Neuronal stem cell (in vitro differentiated cells): Measurements from ENCODE around the gene PLPP4.

Source experiments
- DNase-seq: peaks from one replicate; pipeline ENCODE4 v3.0.0-alpha.2; 2013; ENCODE audit warnings: low spot score
- H2AFZ ChIP-seq: one replicate; pipeline ENCODE4 v1.6.1; 2013; ENCODE audit warnings: mild to moderate bottlenecking, low read length, inconsistent platforms
- H2AK5ac ChIP-seq: 2 replicates; pipeline ENCODE4 v1.6.1; 2013; ENCODE audit warnings: low read depth, mild to moderate bottlenecking, inconsistent platforms, low read length, moderate library complexity, mixed read lengths
- H2BK120ac ChIP-seq: 2 replicates; pipeline ENCODE4 v1.6.1; 2013; ENCODE audit warnings: low read depth, mild to moderate bottlenecking, inconsistent platforms, low read length, moderate library complexity, mixed read lengths
- H2BK12ac ChIP-seq: one replicate; pipeline ENCODE4 v1.6.1; 2013; ENCODE audit warnings: low read length, inconsistent platforms
- H2BK15ac ChIP-seq: 2 replicates; pipeline ENCODE4 v1.6.1; 2013; ENCODE audit warnings: mild to moderate bottlenecking, low read length, inconsistent platforms, mixed read lengths
- H2BK5ac ChIP-seq: one replicate; pipeline ENCODE4 v1.6.1; 2013; ENCODE audit warnings: inconsistent platforms, mild to moderate bottlenecking, low read length, moderate library complexity
- H3K14ac ChIP-seq: one replicate; pipeline ENCODE4 v1.6.1; 2013; ENCODE audit warnings: low read length, inconsistent platforms
- H3K18ac ChIP-seq: 2 replicates; pipeline ENCODE4 v1.6.1; 2013; ENCODE audit warnings: low read length, inconsistent platforms
- H3K23ac ChIP-seq: 2 replicates; pipeline ENCODE4 v1.6.1; 2013; ENCODE audit warnings: low read depth, mild to moderate bottlenecking, mixed read lengths, low read length, inconsistent platforms; ENCODE audit not compliant: poor library complexity
- H3K27ac ChIP-seq: replicated peaks from 3 replicates; pipeline ENCODE4 v1.5.1; 2013; ENCODE audit warnings: low read length, inconsistent platforms
- H3K27me3 ChIP-seq, 3 experiments: 2 replicates each; pipeline ENCODE4 v1.6.1; 2013; ENCODE audit warnings: low read length in 3 of 3, mild to moderate bottlenecking in 2 of 3, inconsistent platforms in 1 of 3, low read depth in 1 of 3, mixed read lengths in 1 of 3, moderate library complexity in 1 of 3; ENCODE audit not compliant: control insufficient read depth in 3 of 3, insufficient read depth in 3 of 3
- H3K36me3 ChIP-seq, 2 donors: replicated peaks in 1 of 2; 2 replicates each; pipeline ENCODE4 v1.6.1; 2013; ENCODE audit warnings: low read length in 2 of 2; ENCODE audit not compliant: control insufficient read depth in 2 of 2, insufficient read depth in 2 of 2
- H3K4ac ChIP-seq: 2 replicates; pipeline ENCODE4 v1.6.1; 2013; ENCODE audit warnings: inconsistent platforms, mild to moderate bottlenecking, low read length, moderate library complexity
- H3K4me1 ChIP-seq, 2 donors: 1 replicate in 1 of 2; 2 replicates in 1 of 2; pipeline ENCODE4 v1.6.1; 2013; ENCODE audit warnings: low read length in 2 of 2, low read depth in 1 of 2; ENCODE audit not compliant: control insufficient read depth in 2 of 2, insufficient read depth in 1 of 2
- H3K4me2 ChIP-seq: one replicate; pipeline ENCODE4 v1.6.1; 2013; ENCODE audit warnings: mild to moderate bottlenecking, low read length, inconsistent platforms; ENCODE audit not compliant: insufficient read depth, poor library complexity, severe bottlenecking
- H3K4me3 ChIP-seq, 2 donors: 2 replicates each; pipeline ENCODE4 v1.5.1; 2013; ENCODE audit warnings: low read length in 2 of 2, mild to moderate bottlenecking in 2 of 2, inconsistent platforms in 1 of 2, moderate library complexity in 1 of 2
- H3K79me1 ChIP-seq: one replicate; pipeline ENCODE4 v1.6.1; 2013; ENCODE audit warnings: low read depth, mild to moderate bottlenecking, inconsistent platforms, low read length, moderate library complexity
- H3K9ac ChIP-seq: one replicate; pipeline ENCODE4 v1.6.1; 2013; ENCODE audit warnings: mild to moderate bottlenecking, low read depth, low read length, inconsistent platforms; ENCODE audit not compliant: poor library complexity
- H3K9me3 ChIP-seq, 2 donors: replicated peaks in 1 of 2; 2 replicates each; pipeline versions ENCODE3 to v1.6.1; 2013; ENCODE audit warnings: low read length in 2 of 2, mild to moderate bottlenecking in 2 of 2, inconsistent platforms in 1 of 2, low read depth in 1 of 2, mixed read lengths in 1 of 2, moderate library complexity in 1 of 2; ENCODE audit not compliant: control insufficient read depth in 2 of 2, insufficient read depth in 1 of 2
- H4K8ac ChIP-seq: one replicate; pipeline ENCODE4 v1.6.1; 2013; ENCODE audit warnings: low read depth, mild to moderate bottlenecking, inconsistent platforms, low read length, moderate library complexity
- H4K91ac ChIP-seq: one replicate; pipeline ENCODE4 v1.6.1; 2013; ENCODE audit warnings: low read length, low read depth, mild to moderate bottlenecking, inconsistent platforms; ENCODE audit not compliant: poor library complexity
- WGBS, 2 donors: extraction: QIAGEN DNeasy Blood & Tissue Kit; methylation state at CpG; one replicate each; pipeline ENCODE4 v1.1.7; 2013; ENCODE audit warnings: missing lambda C conversion rate in 2 of 2, mixed read lengths in 1 of 2; ENCODE audit not compliant: insufficient read length in 2 of 2, insufficient replicate concordance in 1 of 2; ENCODE audit errors: extremely low coverage in 2 of 2; 5-methylcytosine and 5-hydroxymethylcytosine counted together

Gene PLPP4

GRCh38 chr10:120424198-120424464 lies 32.9 kb upstream of the PLPP4 start:
- Histone ChIP-seq H3K27me3 (no peaks in the 10 kb centered on the region), H3K27ac (no peak overlapping the region), H2BK12ac (no peak overlapping the region), H3K9ac (no peak overlapping the region), H2AFZ (no peak overlapping the region), H4K8ac (no peak overlapping the region), H2BK5ac (no peak overlapping the region), H3K9me3 (no peaks in the 10 kb centered on the region), H3K36me3 (no peaks in the 10 kb centered on the region), H4K91ac (no peak overlapping the region), H2BK120ac (no peak overlapping the region), H3K4me3 (no peak overlapping the region), H2BK15ac (no peak overlapping the region), H3K79me1 (no peaks in the 10 kb centered on the region), H3K4me2 (no peak overlapping the region), H3K4ac (no peak overlapping the region), H2AK5ac (no peak overlapping the region), H3K23ac (no peak overlapping the region), H3K18ac (no peak overlapping the region), H3K14ac (no peak overlapping the region), H3K4me1 (peaks cover 0 to 1% of the 10 kb centered on the region in 2 donors)
- no peak for DNase-seq
- WGBS, 2 donors = no CpG with 5 or more reads among the region's 4 CpGs

- H4K8ac ChIP-seq = no peak overlapping the region
- H3K27ac ChIP-seq = no peak overlapping the region
- H3K4me2 ChIP-seq = no peak overlapping the region
- no peak overlapping the region for H2AK5ac ChIP-seq
- H2BK12ac ChIP-seq = no peak overlapping the region
- H3K79me1 ChIP-seq = no peaks in the 10 kb centered on the region
- H3K23ac ChIP-seq = no peak overlapping the region
- H3K36me3 ChIP-seq = no peaks in the 10 kb centered on the region
- no peak overlapping the region for H2BK120ac ChIP-seq
- no peak overlapping the region for H4K91ac ChIP-seq
- H3K4ac ChIP-seq = no peak overlapping the region
- H3K27me3 ChIP-seq = no peaks in the 10 kb centered on the region
- no peak overlapping the region for H2BK5ac ChIP-seq
- peaks cover 0 to 1% of the 10 kb centered on the region in 2 donors for H3K4me1 ChIP-seq
- DNase-seq = no peak
- H3K14ac ChIP-seq = no peak overlapping the region
- no CpG with 5 or more reads among the region's 3 CpGs for WGBS, 2 donors
- H2BK15ac ChIP-seq = no peak overlapping the region
- no peak overlapping the region for H2AFZ ChIP-seq
- H3K9ac ChIP-seq = no peak overlapping the region
- H3K18ac ChIP-seq = no peak overlapping the region
- no peak overlapping the region for H3K4me3 ChIP-seq
- no peaks in the 10 kb centered on the region for H3K9me3 ChIP-seq
Observed at GRCh38 chr10:120426306-120426705, 30.7 kb upstream of the PLPP4 start.

- no peak overlapping the region for H2AFZ ChIP-seq
- DNase-seq = no peak
- H3K4ac ChIP-seq = no peak overlapping the region
- no peak overlapping the region for H4K91ac ChIP-seq
- no peak overlapping the region for H3K4me3 ChIP-seq
- no peak overlapping the region for H2BK5ac ChIP-seq
- H3K27ac ChIP-seq = no peak overlapping the region
- no peak overlapping the region for H3K23ac ChIP-seq
- no peaks in the 10 kb centered on the region for H3K27me3 ChIP-seq
- H3K9ac ChIP-seq = no peak overlapping the region
- H3K79me1 ChIP-seq = no peaks in the 10 kb centered on the region
- H3K36me3 ChIP-seq = no peaks in the 10 kb centered on the region
- H3K14ac ChIP-seq = no peak overlapping the region
- no peak overlapping the region for H2BK15ac ChIP-seq
- no CpG with 5 or more reads among the region's 5 CpGs for WGBS, 2 donors
- H3K4me1 ChIP-seq = peaks cover 0 to under 1% of the 10 kb centered on the region in 2 donors
- H4K8ac ChIP-seq = no peak overlapping the region
- no peak overlapping the region for H3K18ac ChIP-seq
- H3K4me2 ChIP-seq = no peak overlapping the region
- no peaks in the 10 kb centered on the region for H3K9me3 ChIP-seq
- no peak overlapping the region for H2BK120ac ChIP-seq
- H2BK12ac ChIP-seq = no peak overlapping the region
- H2AK5ac ChIP-seq = no peak overlapping the region
Observed at GRCh38 chr10:120428754-120429153, 28.3 kb upstream of the PLPP4 start.

- no peak overlapping the region for H3K9ac ChIP-seq
Observed at GRCh38 chr10:120429395-120429794, 27.6 kb upstream of the PLPP4 start.

More at GRCh38 chr10:120429395-120429794, 27.6 kb upstream of the PLPP4 start:
- H2AK5ac ChIP-seq = no peak overlapping the region
- no peaks in the 10 kb centered on the region for H3K79me1 ChIP-seq
- H3K4me1 ChIP-seq = no peaks in the 10 kb centered on the region
- H2BK12ac ChIP-seq = no peak overlapping the region
- H3K4me3 ChIP-seq = no peak overlapping the region
- no peak for DNase-seq
- H2BK120ac ChIP-seq = no peak overlapping the region
- H3K36me3 ChIP-seq = no peaks in the 10 kb centered on the region
- H3K18ac ChIP-seq = no peak overlapping the region
- H2BK15ac ChIP-seq = no peak overlapping the region
- no peak overlapping the region for H4K91ac ChIP-seq
- no peak overlapping the region for H2BK5ac ChIP-seq
- H3K27me3 ChIP-seq = no peaks in the 10 kb centered on the region
- no CpG with 5 or more reads among the region's 5 CpGs for WGBS, 2 donors
- no peak overlapping the region for H3K23ac ChIP-seq
- H3K14ac ChIP-seq = no peak overlapping the region
- no peak overlapping the region for H3K4ac ChIP-seq
- H2AFZ ChIP-seq = no peak overlapping the region
- H4K8ac ChIP-seq = no peak overlapping the region
- no peak overlapping the region for H3K27ac ChIP-seq
- H3K4me2 ChIP-seq = no peak overlapping the region
- no peaks in the 10 kb centered on the region for H3K9me3 ChIP-seq
